Fibroblast of upper back skin (primary cell): ENCODE data around the gene STN1.

Source experiments
- DNase-seq: peaks from one replicate; pipeline ENCODE4 v3.0.0-alpha.2; 2013

The STN1 gene

GRCh38 chr10:103890688-103891087 lies 27.3 kb downstream of the STN1 start:
- no peak for DNase-seq

GRCh38 chr10:103890194-103890658 lies 27.8 kb downstream of the STN1 start:
- no peak for DNase-seq

- no peak for DNase-seq
Observed at GRCh38 chr10:103889121-103889720, 28.8 kb downstream of the STN1 start.

GRCh38 chr10:103888113-103888841 lies 29.7 kb downstream of the STN1 start:
- peak; percentile 83 for DNase-seq

- DNase-seq = peak; percentile 88
Observed at GRCh38 chr10:103885617-103886016, 32.4 kb downstream of the STN1 start.

GRCh38 chr10:103884681-103885139 lies 33.3 kb downstream of the STN1 start:
- DNase-seq = peak; percentile 70

- no peak for DNase-seq
Observed at GRCh38 chr10:103882285-103883007, 35.5 kb downstream of the STN1 start.

GRCh38 chr10:103881416-103882284 lies 36.3 kb downstream of the STN1 start:
- no peak for DNase-seq

GRCh38 chr10:103879831-103880230 lies 38.2 kb downstream of the STN1 start:
- no peak for DNase-seq

GRCh38 chr10:103879409-103879808 lies 38.6 kb downstream of the STN1 start:
- DNase-seq = no peak

- DNase-seq = no peak
Observed at GRCh38 chr10:103877861-103878260, 40.1 kb downstream of the STN1 start.

GRCh38 chr10:103876155-103876554 lies 41.8 kb downstream of the STN1 start:
- no peak for DNase-seq

- DNase-seq = no peak
Observed at GRCh38 chr10:103874730-103875129, 43.3 kb downstream of the STN1 start.

- DNase-seq = peak; percentile 25
Observed at GRCh38 chr10:103872137-103872931, 45.6 kb downstream of the STN1 start.

- DNase-seq = no peak
Observed at GRCh38 chr10:103871006-103871405, 47.0 kb downstream of the STN1 start.

- peak; percentile 88 for DNase-seq
Observed at GRCh38 chr10:103870516-103870915, 47.5 kb downstream of the STN1 start.

GRCh38 chr10:103869336-103869735 lies 48.6 kb downstream of the STN1 start:
- DNase-seq = no peak

- DNase-seq = no peak
Observed at GRCh38 chr10:103868200-103868599, 49.8 kb downstream of the STN1 start.

GRCh38 chr10:103861505-103861904 lies 56.5 kb downstream of the STN1 start:
- DNase-seq = no peak

- DNase-seq = peak; percentile 75
Observed at GRCh38 chr10:103859161-103860086, 58.6 kb downstream of the STN1 start.

GRCh38 chr10:103858360-103858759 lies 59.6 kb downstream of the STN1 start:
- DNase-seq = no peak
